HepG2 (cell line): ENCODE measurements around the gene DHX58. TPM values are rescaled to one million over a fixed set of nuclear protein-coding genes. Genes with fewer than 3 reads are reported as not detected.

ENCODE experiments used
- ATAC-seq: fragments of 200-7000 bp; cut with Tn5 transposase; 3 replicates; pipeline ENCODE4 v1.9.1; 2020; ENCODE audit warnings: mild to moderate bottlenecking, moderate library complexity
- BruUV-seq: library from RNA; stranded (reverse); fragments of 400-500 nt; replicated peaks from 2 replicates; lab custom pipeline; 2021; lab: Mats Ljungman, UMichigan
- CTCF ChIA-PET: fragments of 300-600 bp; formaldehyde crosslinking; extraction: SDS; loops from one replicate; lab custom pipeline; 2021; ENCODE audit warnings: low total read pairs, inconsistent platforms, low intra/inter-chr PET ratio; lab: Yijun Ruan, JAX
- POLR2A ChIA-PET: fragments of 350-600 bp; sonication (Branson Sonifier 250); formaldehyde crosslinking; loops from one replicate; lab custom pipeline; 2020; ENCODE audit warnings: antibody characterized with exemption, inconsistent platforms; lab: Yijun Ruan, JAX
- DNase-seq: peaks from one replicate; pipeline ENCODE4 v3.0.0-alpha.2; 2015; ENCODE audit warnings: low spot score
- FAIRE-seq: peaks from 3 replicates; lab custom pipeline; 2011; peaks lifted over from hg19 to GRCh38; lab: Jason Lieb, UNC
- H2AFZ ChIP-seq: one replicate; pipeline ENCODE4 v1.6.1; 2011; ENCODE audit warnings: low read length, inconsistent platforms
- H3K27ac ChIP-seq: fragments of 300-600 bp; 3 replicates; pipeline ENCODE4 v1.8.0; 2011; ENCODE audit warnings: mixed run types, mild to moderate bottlenecking, mixed read lengths, low read length, inconsistent platforms; ENCODE audit not compliant: insufficient read depth; ENCODE audit errors: extremely low read length
- H3K27me3 ChIP-seq, 2 experiments: fragments of 200-600 bp in 1 of 2; 2 replicates in 1 of 2; 3 replicates in 1 of 2; pipeline versions ENCODE4 v1.6.0 to v1.8.0; 2011; ENCODE audit warnings: low read length in 2 of 2, mild to moderate bottlenecking in 2 of 2, moderate library complexity in 2 of 2, inconsistent platforms in 1 of 2; ENCODE audit not compliant: insufficient read depth in 2 of 2, control insufficient read depth in 1 of 2
- H3K36me3 ChIP-seq, 2 experiments: fragments of 200-600 bp in 1 of 2; replicated peaks in 1 of 2; 2 replicates in 1 of 2; 3 replicates in 1 of 2; pipeline versions ENCODE4 v1.5.1 to v1.8.0; 2011; ENCODE audit warnings: low read length in 2 of 2, inconsistent platforms in 1 of 2; ENCODE audit not compliant: insufficient read depth in 2 of 2, control insufficient read depth in 1 of 2
- H3K4me1 ChIP-seq: 2 replicates; pipeline ENCODE4 v1.5.1; 2012; ENCODE audit warnings: low read length, inconsistent platforms; ENCODE audit not compliant: insufficient read depth
- H3K4me2 ChIP-seq: 2 replicates; pipeline ENCODE4 v1.6.0; 2011; ENCODE audit warnings: low read depth, low read length, inconsistent platforms
- H3K4me3 ChIP-seq, 3 experiments: fragments of 200-600 bp in 1 of 3; sonication (generic), shearing (Covaris generic) in 1 of 3; replicated peaks in 1 of 3; 2 replicates each; pipeline ENCODE4 v1.5.1; 2011 to 2016; ENCODE audit warnings: low read length in 3 of 3, inconsistent platforms in 2 of 3, low read depth in 2 of 3, mild to moderate bottlenecking in 2 of 3, control low read depth in 1 of 3, mixed read lengths in 1 of 3; ENCODE audit not compliant: insufficient read depth in 1 of 3
- H3K79me2 ChIP-seq: one replicate; pipeline ENCODE4 v1.6.1; 2011; ENCODE audit warnings: low read length, inconsistent platforms; ENCODE audit not compliant: insufficient read depth
- H3K9ac ChIP-seq: 2 replicates; pipeline ENCODE4 v1.6.0; 2011; ENCODE audit warnings: mild to moderate bottlenecking, low read depth, low read length, inconsistent platforms; ENCODE audit not compliant: insufficient read depth
- H3K9me3 ChIP-seq: 2 replicates; pipeline ENCODE4 v1.5.1; 2012; ENCODE audit warnings: mild to moderate bottlenecking, low read length
- H4K20me1 ChIP-seq: 2 replicates; pipeline ENCODE4 v1.6.0; 2011; ENCODE audit warnings: inconsistent platforms, mild to moderate bottlenecking, low read length, moderate library complexity; ENCODE audit not compliant: insufficient read depth
- CBFB ChIP-seq: sonication (generic); formaldehyde crosslinking; IDR thresholded peaks from 2 replicates; pipeline ENCODE4 v1.4.0; 2020; ENCODE audit warnings: missing genetic modification reagents
- CCDC6 ChIP-seq: sonication (generic); formaldehyde crosslinking; IDR thresholded peaks from 2 replicates; pipeline ENCODE4 v1.8.1; 2022; ENCODE audit warnings: mild to moderate bottlenecking, missing genetic modification reagents, moderate library complexity
- FOXP1 ChIP-seq, 2 experiments: fragments of 450-650 bp in 1 of 2; IDR thresholded peaks; 2 replicates each; pipeline ENCODE4 v1.6.1; 2017 to 2018; ENCODE audit warnings: antibody characterized with exemption in 1 of 2
- HNRNPLL ChIP-seq: fragments of 200-400 bp; formaldehyde crosslinking; IDR thresholded peaks from 2 replicates; pipeline ENCODE4 v1.6.1; 2017; ENCODE audit warnings: mild to moderate bottlenecking, low read depth, low read length; ENCODE audit not compliant: poor library complexity, severe bottlenecking
- HOMEZ ChIP-seq: IDR thresholded peaks from 2 replicates; pipeline ENCODE4 v1.6.1; 2016; ENCODE audit warnings: low read depth
- JUN ChIP-seq: sonication (generic); formaldehyde crosslinking; IDR thresholded peaks from 2 replicates; pipeline ENCODE4 v1.4.0; 2020; ENCODE audit warnings: mild to moderate bottlenecking, missing genetic modification reagents
- PLSCR1 ChIP-seq: sonication (generic); formaldehyde crosslinking; IDR thresholded peaks from 2 replicates; pipeline ENCODE4 v1.5.0; 2020; ENCODE audit warnings: missing genetic modification reagents, mild to moderate bottlenecking, borderline replicate concordance
- ZBTB25 ChIP-seq: IDR thresholded peaks from 2 replicates; pipeline ENCODE4 v1.6.1; 2018; ENCODE audit warnings: missing genetic modification reagents
- ZBTB33 ChIP-seq: sonication (generic); formaldehyde crosslinking; IDR thresholded peaks from 2 replicates; pipeline ENCODE4 v1.4.0; 2020; ENCODE audit warnings: missing genetic modification reagents
- ZBTB4 ChIP-seq: sonication (generic); formaldehyde crosslinking; IDR thresholded peaks from 2 replicates; pipeline ENCODE4 v1.4.0; 2020; ENCODE audit warnings: missing genetic modification reagents, mild to moderate bottlenecking, borderline replicate concordance
- ZNF629 ChIP-seq: sonication (generic); formaldehyde crosslinking; conservative IDR thresholded peaks from 2 replicates; pipeline ENCODE4 v1.5.0; 2020; ENCODE audit warnings: missing genetic modification reagents
- WGBS: methylation state at CpG from one replicate; pipeline ENCODE4 v1.1.6; 2017; ENCODE audit warnings: low lambda C conversion rate; 5-methylcytosine and 5-hydroxymethylcytosine counted together
- in situ Hi-C: cut with HindIII; loops from 2 replicates; pipeline ENCODE4 v1.10.0; 2017; ENCODE audit warnings: low pct_unique_long_range_greater_than_20kb; ENCODE audit not compliant: extremely low pct_ligation_motif_present
- intact Hi-C: fragments of 100-400 bp; cut with micrococcal nuclease; formaldehyde crosslinking; loops from one replicate; pipeline ENCODE4 v1.10.0; 2022; ENCODE audit not compliant: unreplicated experiment
- polyA plus RNA-seq, 8 experiments: library from polyadenylated mRNA; depleted of rRNA in 3 of 8; stranded (reverse) in 7 of 8; unstranded in 1 of 8; fragments of >200 nt; fragmentation: Illumina TruSeq in 4 of 8; extraction: Trizol in 4 of 8; gene quantifications; 2 replicates each; pipeline versions ENCODE4 v1.2.1 to v1.2.3, GENCODE V29; 2011 to 2016; ENCODE audit warnings: low read depth in 4 of 8, missing spikeins in 1 of 8, mixed read lengths in 1 of 8; ENCODE audit not compliant: insufficient read depth in 1 of 8
- total RNA-seq, 5 experiments: library from RNA; depleted of rRNA; stranded (reverse); fragments of >200 nt; fragmentation: Illumina TruSeq; extraction: Trizol; gene quantifications; 2 replicates each; pipeline ENCODE4 v1.2.3, GENCODE V29; 2016; ENCODE audit warnings: low read depth in 1 of 5

Gene DHX58
- total and polyA plus RNA-seq, 2 of the 13 experiments (the other 11 are each of a cell fraction or from before 2014, with no cell fraction given), result 6.7 to 7.8 TPM

GRCh38 chr17:42109086-42109485 is 3.4 kb downstream of the DHX58 start (continued):
- TF ChIP-seq ZBTB25 (no peak), HOMEZ (CRISPR knock-in tag) (no peak), CCDC6 (CRISPR knock-in tag) (no peak), FOXP1 (IDR thresholded peaks at IDR 0.05) (no peak), FOXP1 (CRISPR knock-in tag; IDR thresholded peaks at IDR 0.05) (no peak), ZNF629 (CRISPR knock-in tag) (peak; percentile 55; the same call in 1 of the 2 replicates)

- H3K4me2 ChIP-seq, result peak overlapping the region; percentile 38; the same call in 1 of the 2 replicates
- TF ChIP-seq ZBTB4 (CRISPR knock-in tag), result no peak
- no peak for TF ChIP-seq CBFB (CRISPR knock-in tag)
- TF ChIP-seq PLSCR1 (CRISPR knock-in tag), result no peak
- TF ChIP-seq JUN (CRISPR knock-in tag), result no peak
- peak; percentile 67 for TF ChIP-seq ZBTB33
- peak; percentile 76 for TF ChIP-seq HNRNPLL
These were observed 4.6 kb downstream of the DHX58 start for GRCh38 chr17:42107597-42108576.

More at GRCh38 chr17:42107597-42108576, 4.6 kb downstream of the DHX58 start:
- POLR2A ChIA-PET, result interaction anchor here (1.2 kb wide), 1 partner anchor 83 kb away, joined by 3 read pairs; no protein-coding TSS in a partner anchor
- CTCF ChIA-PET, result interaction anchor here (1.3 kb wide), 1 partner anchor 40 kb away, joined by 3 read pairs; no protein-coding TSS in a partner anchor
- in situ Hi-C loops, result no loop called here
- H3K36me3 ChIP-seq, result no peaks in the 10 kb centered on the region
- no peaks in the 10 kb centered on the region for H3K9me3 ChIP-seq
- BruUV-seq, result no TSS peak
- WGBS, result 78% methylated on average over 40 of the region's 51 CpGs
- no peaks in the 10 kb centered on the region for H4K20me1 ChIP-seq
- DNase-seq, result no peak
- H3K4me3 ChIP-seq, result no peak overlapping the region
- no peak overlapping the region for H2AFZ ChIP-seq
- no peak for FAIRE-seq
- H3K4me1 ChIP-seq, result peaks cover 27% of the 10 kb centered on the region
- intact Hi-C loops, result no loop called here
- no peaks in the 10 kb centered on the region for H3K27me3 ChIP-seq
- no peak overlapping the region for H3K9ac ChIP-seq
- no peak overlapping the region for H3K27ac ChIP-seq
- peak; percentile 14 for ATAC-seq
- no peaks in the 10 kb centered on the region for H3K79me2 ChIP-seq
